H9 (cell line): Measurements from ENCODE around the gene CHST5. TPM values are rescaled to one million over a fixed set of nuclear protein-coding genes. Genes with fewer than 3 reads are reported as not detected.

ENCODE experiments used
- DNase-seq: peaks from one replicate; pipeline ENCODE4 v3.0.0-alpha.2; 2017
- H2AFZ ChIP-seq: one replicate; pipeline ENCODE4 v1.6.1; 2013; ENCODE audit warnings: mild to moderate bottlenecking, low read length, control low read depth, moderate library complexity
- H2AK5ac ChIP-seq: 2 replicates; pipeline ENCODE4 v1.6.1; 2013; ENCODE audit warnings: low read length, control low read depth, mixed read lengths; ENCODE audit not compliant: insufficient read length
- H2BK120ac ChIP-seq: one replicate; pipeline ENCODE4 v1.6.1; 2013; ENCODE audit warnings: low read depth, mild to moderate bottlenecking, low read length, control low read depth, inconsistent platforms; ENCODE audit not compliant: poor library complexity, severe bottlenecking
- H2BK12ac ChIP-seq: 2 replicates; pipeline ENCODE4 v1.6.1; 2013; ENCODE audit warnings: low read length, control low read depth, mixed read lengths, low read depth; ENCODE audit not compliant: insufficient read length
- H2BK15ac ChIP-seq: 2 replicates; pipeline ENCODE4 v1.6.1; 2013; ENCODE audit warnings: low read depth, low read length, control low read depth
- H2BK20ac ChIP-seq: one replicate; pipeline ENCODE4 v1.6.1; 2013; ENCODE audit warnings: low read depth, mild to moderate bottlenecking, low read length, control low read depth, inconsistent platforms; ENCODE audit not compliant: poor library complexity, severe bottlenecking
- H2BK5ac ChIP-seq: 2 replicates; pipeline ENCODE4 v1.6.1; 2013; ENCODE audit warnings: low read length, control low read depth, mixed read lengths; ENCODE audit not compliant: insufficient read length
- H3K14ac ChIP-seq: 2 replicates; pipeline ENCODE4 v1.6.1; 2013; ENCODE audit warnings: low read length, control low read depth; ENCODE audit not compliant: insufficient read depth
- H3K18ac ChIP-seq: 2 replicates; pipeline ENCODE4 v1.6.1; 2013; ENCODE audit warnings: low read depth, mild to moderate bottlenecking, mixed read lengths, low read length, control low read depth; ENCODE audit not compliant: insufficient read length
- H3K23ac ChIP-seq: 2 replicates; pipeline ENCODE4 v1.6.1; 2013; ENCODE audit warnings: low read length, control low read depth, mixed read lengths, low read depth; ENCODE audit not compliant: insufficient read length
- H3K23me2 ChIP-seq: 2 replicates; pipeline ENCODE4 v1.6.1; 2013; ENCODE audit warnings: low read depth, mild to moderate bottlenecking, mixed read lengths, low read length, control low read depth; ENCODE audit not compliant: insufficient read length, poor library complexity, severe bottlenecking
- H3K27ac ChIP-seq: 2 replicates; pipeline ENCODE4 v1.5.1; 2013; ENCODE audit warnings: low read length, control low read depth, mixed read lengths, low read depth; ENCODE audit not compliant: insufficient read length
- H3K27me3 ChIP-seq: 2 replicates; pipeline ENCODE4 v1.6.1; 2013; ENCODE audit warnings: low read length, control low read depth, inconsistent platforms; ENCODE audit not compliant: insufficient read depth
- H3K4ac ChIP-seq: 2 replicates; pipeline ENCODE4 v1.6.1; 2013; ENCODE audit warnings: low read depth, mild to moderate bottlenecking, control low read depth, inconsistent platforms, low read length, moderate library complexity
- H3K4me1 ChIP-seq: 2 replicates; pipeline ENCODE4 v1.6.1; 2013; ENCODE audit warnings: low read length, control low read depth, inconsistent platforms; ENCODE audit not compliant: insufficient read depth
- H3K4me2 ChIP-seq: 2 replicates; pipeline ENCODE4 v1.6.1; 2013; ENCODE audit warnings: low read length, control low read depth, mixed read lengths; ENCODE audit not compliant: insufficient read length, insufficient read depth
- H3K56ac ChIP-seq: 2 replicates; pipeline ENCODE4 v1.6.1; 2013; ENCODE audit warnings: low read depth, mild to moderate bottlenecking, mixed read lengths, low read length, control low read depth; ENCODE audit not compliant: insufficient read length
- H3K79me1 ChIP-seq: 2 replicates; pipeline ENCODE4 v1.6.1; 2013; ENCODE audit warnings: low read depth, mild to moderate bottlenecking, moderate library complexity, low read length, control low read depth, inconsistent platforms; ENCODE audit not compliant: insufficient read depth, poor library complexity, severe bottlenecking
- H3K79me2 ChIP-seq: 2 replicates; pipeline ENCODE4 v1.6.1; 2013; ENCODE audit warnings: low read length, control low read depth, inconsistent platforms; ENCODE audit not compliant: insufficient read depth
- H3K9ac ChIP-seq: 2 replicates; pipeline ENCODE4 v1.6.1; 2013; ENCODE audit warnings: low read length, control low read depth, mixed read lengths; ENCODE audit not compliant: insufficient read length; ENCODE audit errors: extremely low read depth
- H3K9me3 ChIP-seq: one replicate; pipeline ENCODE4 v1.6.1; 2013; ENCODE audit warnings: low read depth, low read length, inconsistent platforms; ENCODE audit not compliant: control insufficient read depth
- H3T11ph ChIP-seq: one replicate; pipeline ENCODE4 v1.6.1; 2013; ENCODE audit warnings: mild to moderate bottlenecking, low read length, control low read depth, inconsistent platforms
- H4K20me1 ChIP-seq: one replicate; pipeline ENCODE4 v1.6.1; 2013; ENCODE audit not compliant: control insufficient read depth, insufficient read length, insufficient read depth
- H4K5ac ChIP-seq: 2 replicates; pipeline ENCODE4 v1.6.1; 2013; ENCODE audit warnings: low read depth, mild to moderate bottlenecking, mixed read lengths, low read length, control low read depth; ENCODE audit not compliant: insufficient read length
- H4K8ac ChIP-seq: replicated peaks from 2 replicates; pipeline ENCODE4 v1.6.1; 2013; ENCODE audit warnings: low read length, control low read depth, mixed read lengths, low read depth; ENCODE audit not compliant: insufficient read length
- H4K91ac ChIP-seq: 2 replicates; pipeline ENCODE4 v1.6.1; 2013; ENCODE audit warnings: low read depth, mild to moderate bottlenecking, moderate library complexity, mixed read lengths, low read length, control low read depth; ENCODE audit not compliant: insufficient read length
- H3K27ac Mint-ChIP-seq, 3 experiments: 2 replicates in 2 of 3; 3 replicates in 1 of 3; pipeline ENCODE4 v1.8.0; 2020 to 2021; ENCODE audit warnings: mixed read lengths in 3 of 3, mild to moderate bottlenecking in 1 of 3, moderate library complexity in 1 of 3
- H3K27me3 Mint-ChIP-seq: 2 replicates; pipeline ENCODE4 v1.8.0; 2021; ENCODE audit warnings: low read depth, mild to moderate bottlenecking, moderate library complexity, mixed read lengths
- H3K36me3 Mint-ChIP-seq, 3 experiments: 2 replicates in 2 of 3; 3 replicates in 1 of 3; pipeline ENCODE4 v1.8.0; 2020 to 2021; ENCODE audit warnings: low read depth in 3 of 3, mixed read lengths in 3 of 3; ENCODE audit not compliant: insufficient read depth in 1 of 3
- H3K4me1 Mint-ChIP-seq, 2 experiments: 2 replicates each; pipeline ENCODE4 v1.8.0; 2020; ENCODE audit warnings: mixed read lengths in 2 of 2
- H3K4me3 Mint-ChIP-seq, 2 experiments: 2 replicates in 1 of 2; 3 replicates in 1 of 2; pipeline ENCODE4 v1.8.0; 2020 to 2021; ENCODE audit warnings: mild to moderate bottlenecking in 2 of 2, mixed read lengths in 2 of 2, moderate library complexity in 1 of 2
- H3K9me3 Mint-ChIP-seq, 2 experiments: 2 replicates in 1 of 2; 3 replicates in 1 of 2; pipeline ENCODE4 v1.8.0; 2020; ENCODE audit warnings: mild to moderate bottlenecking in 2 of 2, mixed read lengths in 2 of 2, moderate library complexity in 1 of 2
- WGBS: extraction: QIAGEN DNeasy Blood & Tissue Kit; methylation state at CpG from one replicate; pipeline ENCODE4 v1.1.7; 2013; ENCODE audit warnings: missing lambda C conversion rate, low lambda C conversion rate, mixed read lengths; ENCODE audit not compliant: insufficient read length; ENCODE audit errors: extremely low coverage; 5-methylcytosine and 5-hydroxymethylcytosine counted together
- total RNA-seq: library from RNA; stranded (reverse); gene quantifications from 2 replicates; pipeline ENCODE4 v1.2.1, GENCODE V29; 2021
- TF ChIP-seq, protein P1 (sequence below): fragments of 200-600 bp; sonication (generic); conservative IDR thresholded peaks from 3 replicates; pipeline ENCODE4 v1.8.0; 2021; ENCODE audit warnings: antibody characterized with exemption, mild to moderate bottlenecking

Gene CHST5
- total RNA-seq, 1 experiment from 2014 or later: not detected

DNA sequence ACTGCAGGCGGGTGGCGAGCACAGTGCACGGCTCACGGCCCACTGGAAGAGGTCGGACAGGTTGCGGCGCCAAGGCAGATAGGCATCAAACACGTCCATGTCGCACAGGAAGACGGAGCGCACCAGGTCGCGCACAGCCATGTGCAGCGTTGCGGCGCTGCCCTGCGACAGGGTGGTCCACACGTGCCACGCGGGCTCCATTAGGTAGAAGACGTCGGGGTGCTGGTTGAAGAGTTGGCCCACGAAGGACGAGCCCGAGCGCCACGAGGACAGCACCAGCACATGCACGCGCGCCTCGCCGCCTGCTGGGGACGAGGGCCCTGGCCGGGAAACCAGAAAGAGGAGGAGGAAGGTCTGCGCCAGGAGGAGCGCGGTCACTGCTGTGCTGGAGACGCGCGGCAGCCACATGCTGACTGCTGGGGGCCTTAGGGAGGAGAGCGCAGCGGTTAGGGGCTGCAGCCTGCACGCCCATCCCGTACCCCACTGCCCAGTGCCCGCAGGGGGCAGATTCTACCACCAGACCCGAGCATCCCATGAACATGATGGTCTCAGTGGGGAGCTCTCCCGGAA, 56.4 kb downstream of the CHST5 start:
- no peaks in the 10 kb centered on the region for H3K9me3 Mint-ChIP-seq
- H4K8ac ChIP-seq: no peak overlapping the region
- no peaks in the 10 kb centered on the region for H3K4me1 ChIP-seq
- H2BK20ac ChIP-seq: no peak overlapping the region
- H3K18ac ChIP-seq: no peak overlapping the region
- no peak overlapping the region for H3K4ac ChIP-seq
- no peaks in the 10 kb centered on the region for H3K27me3 ChIP-seq
- H3K27ac Mint-ChIP-seq: no peak overlapping the region; a peak in 1 of 7 replicates
- TF ChIP-seq, protein P1, sequence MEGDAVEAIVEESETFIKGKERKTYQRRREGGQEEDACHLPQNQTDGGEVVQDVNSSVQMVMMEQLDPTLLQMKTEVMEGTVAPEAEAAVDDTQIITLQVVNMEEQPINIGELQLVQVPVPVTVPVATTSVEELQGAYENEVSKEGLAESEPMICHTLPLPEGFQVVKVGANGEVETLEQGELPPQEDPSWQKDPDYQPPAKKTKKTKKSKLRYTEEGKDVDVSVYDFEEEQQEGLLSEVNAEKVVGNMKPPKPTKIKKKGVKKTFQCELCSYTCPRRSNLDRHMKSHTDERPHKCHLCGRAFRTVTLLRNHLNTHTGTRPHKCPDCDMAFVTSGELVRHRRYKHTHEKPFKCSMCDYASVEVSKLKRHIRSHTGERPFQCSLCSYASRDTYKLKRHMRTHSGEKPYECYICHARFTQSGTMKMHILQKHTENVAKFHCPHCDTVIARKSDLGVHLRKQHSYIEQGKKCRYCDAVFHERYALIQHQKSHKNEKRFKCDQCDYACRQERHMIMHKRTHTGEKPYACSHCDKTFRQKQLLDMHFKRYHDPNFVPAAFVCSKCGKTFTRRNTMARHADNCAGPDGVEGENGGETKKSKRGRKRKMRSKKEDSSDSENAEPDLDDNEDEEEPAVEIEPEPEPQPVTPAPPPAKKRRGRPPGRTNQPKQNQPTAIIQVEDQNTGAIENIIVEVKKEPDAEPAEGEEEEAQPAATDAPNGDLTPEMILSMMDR: no peak
- peaks cover 23 to 48% (median 45%) of the 10 kb centered on the region in 3 experiments for H3K36me3 Mint-ChIP-seq
- DNase-seq: no peak
- H3K79me1 ChIP-seq: no peaks in the 10 kb centered on the region
- no peak overlapping the region for H3K14ac ChIP-seq
- H3K27me3 Mint-ChIP-seq: no peaks in the 10 kb centered on the region; the same call in 1 of the 2 replicates
- no peak overlapping the region for H3K56ac ChIP-seq
- H2BK5ac ChIP-seq: no peak overlapping the region
- no peak overlapping the region for H3T11ph ChIP-seq
- no peak overlapping the region for H4K5ac ChIP-seq
- no peak overlapping the region; the same call in 1 of the 2 replicates for H2BK15ac ChIP-seq
- no peaks in the 10 kb centered on the region for H3K79me2 ChIP-seq
- no peak overlapping the region for H3K23ac ChIP-seq
- H4K91ac ChIP-seq: no peak overlapping the region
- no peaks in the 10 kb centered on the region for H3K23me2 ChIP-seq
- H2AK5ac ChIP-seq: no peak overlapping the region
- no peak overlapping the region for H3K4me2 ChIP-seq
- no peak overlapping the region for H2BK120ac ChIP-seq
- H3K9me3 ChIP-seq: no peaks in the 10 kb centered on the region
- H4K20me1 ChIP-seq: no peaks in the 10 kb centered on the region
- no peak overlapping the region for H2BK12ac ChIP-seq
- H3K4me1 Mint-ChIP-seq: peaks cover 5 to 6% of the 10 kb centered on the region in 2 experiments; a peak in 3 of 4 replicates
- H3K9ac ChIP-seq: no peak overlapping the region
- H2AFZ ChIP-seq: no peak overlapping the region
- WGBS: no CpG with 5 or more reads among the region's 47 CpGs
- no peak overlapping the region for H3K4me3 Mint-ChIP-seq
- no peak overlapping the region for H3K27ac ChIP-seq

Other genes with a start within 250 kb of the CHST5 start
- 89.1 and 89.2 TPM in 2 replicates for gene CFDP1, start 102.6 kb downstream of the CHST5 start, total RNA-seq
- gene TMEM170A, start 71.4 kb downstream of the CHST5 start, total RNA-seq: 43.4 and 46.8 TPM in 2 replicates
- gene CHST6, start 40.7 kb downstream of the CHST5 start, total RNA-seq: 20.7 and 20.8 TPM in 2 replicates
- 3.4 and 5.2 TPM in 2 replicates for gene TMEM231, start 20.1 kb upstream of the CHST5 start, total RNA-seq
- 60.5 and 62.6 TPM in 2 replicates for gene GABARAPL2, start 30.3 kb upstream of the CHST5 start, total RNA-seq
- 42.4 and 54.2 TPM in 2 replicates for gene ADAT1, start 87.2 kb upstream of the CHST5 start, total RNA-seq
- 181 and 183 TPM in 2 replicates for gene KARS1, start 111.6 kb upstream of the CHST5 start, total RNA-seq
- 15.6 and 15.9 TPM in 2 replicates for gene TERF2IP, start 111.7 kb upstream of the CHST5 start, total RNA-seq
- not detected in 2 replicates for gene CPHXL2, start 140.9 kb upstream of the CHST5 start, total RNA-seq
- gene DUXB, start 165.4 kb upstream of the CHST5 start, total RNA-seq: not detected in 2 replicates
- not detected in 2 replicates for gene CPHXL, start 190.4 kb upstream of the CHST5 start, total RNA-seq